Measurements from ENCODE around the gene LSM14A. TPM values are rescaled to one million over a fixed set of nuclear protein-coding genes. Genes with fewer than 3 reads are reported as not detected.

Gene LSM14A
- total RNA-seq, 4 donors from 2014 or later: 94.4 to 172 (median 130) TPM

DNA sequence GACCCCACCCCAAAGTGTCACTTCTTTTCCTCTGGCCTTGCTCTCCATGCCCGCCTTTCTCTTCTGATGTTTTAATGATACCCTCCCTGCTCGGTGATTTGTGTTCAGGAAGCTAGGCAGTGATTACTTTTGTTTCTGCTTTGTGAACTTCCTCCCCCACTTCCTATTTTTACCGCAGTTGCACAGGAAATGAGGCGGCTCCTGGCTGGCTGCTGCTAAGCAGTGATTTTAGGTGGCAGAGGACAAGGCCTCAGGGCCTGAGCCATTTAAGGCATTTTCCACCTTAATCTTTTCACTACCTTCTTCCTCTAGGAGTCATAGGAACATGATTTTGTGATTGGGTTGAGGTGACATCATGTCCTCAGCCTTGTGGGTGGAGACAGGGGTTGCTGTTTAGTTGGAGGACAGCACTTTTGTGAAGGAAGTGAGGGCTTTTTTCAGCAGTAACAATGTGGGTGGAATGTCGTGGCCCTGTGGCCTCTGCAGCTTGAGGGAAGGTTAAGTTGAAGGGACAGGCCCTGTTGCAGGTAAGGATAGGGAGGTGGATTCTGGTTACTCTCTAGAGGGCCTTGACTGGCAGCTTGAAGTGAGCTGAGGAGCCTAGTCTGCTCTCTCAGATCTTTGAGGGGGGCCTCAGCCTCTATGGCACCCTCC is 97.8 kb downstream of the LSM14A start:
- Histone ChIP-seq H3K4me1 (peaks cover 34 to 65% (median 45%) of the 10 kb centered on the region in 4 donors), H3K36me3 (peaks cover 0 to 4% (median 0%) of the 10 kb centered on the region in 4 donors), H3K4me3 (peak overlapping the region in 1 of 4 donors; percentile 21), H3K27me3 (no peaks in the 10 kb centered on the region), H3K9me3 (no peaks in the 10 kb centered on the region), H3K27ac (replicated peaks in 1 of 4) (peak overlapping the region; percentile 54 to 75 (median 63))
- 50% methylated on average over 5 of the region's 5 CpGs for WGBS
- no peak for DNase-seq (ENCODE audit: extremely low spot score)
- TF ChIP-seq EP300 (IDR thresholded peaks at IDR 0.05) (no peak), POLR2AphosphoS5 (IDR thresholded peaks at IDR 0.05) (peak; percentile 79 to 82), POLR2A (IDR thresholded peaks at IDR 0.05; ENCODE audit: low read depth) (no peak)
- TF ChIP-seq, protein P1, sequence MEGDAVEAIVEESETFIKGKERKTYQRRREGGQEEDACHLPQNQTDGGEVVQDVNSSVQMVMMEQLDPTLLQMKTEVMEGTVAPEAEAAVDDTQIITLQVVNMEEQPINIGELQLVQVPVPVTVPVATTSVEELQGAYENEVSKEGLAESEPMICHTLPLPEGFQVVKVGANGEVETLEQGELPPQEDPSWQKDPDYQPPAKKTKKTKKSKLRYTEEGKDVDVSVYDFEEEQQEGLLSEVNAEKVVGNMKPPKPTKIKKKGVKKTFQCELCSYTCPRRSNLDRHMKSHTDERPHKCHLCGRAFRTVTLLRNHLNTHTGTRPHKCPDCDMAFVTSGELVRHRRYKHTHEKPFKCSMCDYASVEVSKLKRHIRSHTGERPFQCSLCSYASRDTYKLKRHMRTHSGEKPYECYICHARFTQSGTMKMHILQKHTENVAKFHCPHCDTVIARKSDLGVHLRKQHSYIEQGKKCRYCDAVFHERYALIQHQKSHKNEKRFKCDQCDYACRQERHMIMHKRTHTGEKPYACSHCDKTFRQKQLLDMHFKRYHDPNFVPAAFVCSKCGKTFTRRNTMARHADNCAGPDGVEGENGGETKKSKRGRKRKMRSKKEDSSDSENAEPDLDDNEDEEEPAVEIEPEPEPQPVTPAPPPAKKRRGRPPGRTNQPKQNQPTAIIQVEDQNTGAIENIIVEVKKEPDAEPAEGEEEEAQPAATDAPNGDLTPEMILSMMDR (IDR thresholded peaks at IDR 0.05): no peak
- intact Hi-C loops (cut with DNase I): no loop called here

DNA sequence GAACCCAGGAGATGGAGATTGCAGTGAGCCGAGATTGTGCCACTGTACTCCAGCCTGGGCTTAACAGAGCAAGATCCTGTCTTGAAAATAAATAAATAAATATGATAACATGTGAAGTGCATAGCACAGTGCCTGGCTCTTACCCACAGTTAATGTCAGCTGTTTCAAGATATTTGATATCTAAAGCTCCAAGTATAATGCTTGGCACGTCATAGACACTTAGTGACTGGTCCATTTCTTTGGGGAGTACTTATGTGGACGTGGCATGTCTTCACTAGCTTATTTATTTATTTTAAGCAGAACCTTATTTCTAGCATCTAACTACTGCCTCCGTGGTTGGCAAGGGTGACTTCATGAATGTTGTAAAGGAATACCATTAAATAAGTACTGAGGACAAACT is 100.8 kb downstream of the LSM14A start:
- Histone ChIP-seq H3K4me1 (peaks cover 35 to 69% (median 55%) of the 10 kb centered on the region in 4 donors), H3K36me3 (peaks cover 0 to 4% (median 0%) of the 10 kb centered on the region in 4 donors), H3K27me3 (no peaks in the 10 kb centered on the region), H3K9me3 (no peaks in the 10 kb centered on the region), H3K4me3 (no peak overlapping the region), H3K27ac (replicated peaks in 1 of 4) (peak overlapping the region in 1 of 4 donors; percentile 14)
- WGBS: 93% methylated on average over 4 of the region's 4 CpGs
- no peak for TF ChIP-seq POLR2A (IDR thresholded peaks at IDR 0.05; ENCODE audit: low read depth)
- no peak for TF ChIP-seq POLR2AphosphoS5 (IDR thresholded peaks at IDR 0.05)
- TF ChIP-seq, protein P1 (IDR thresholded peaks at IDR 0.05): no peak
- TF ChIP-seq EP300 (IDR thresholded peaks at IDR 0.05): no peak
- no peak for DNase-seq (ENCODE audit: extremely low spot score)
- intact Hi-C loops (cut with DNase I): no loop called here

DNA sequence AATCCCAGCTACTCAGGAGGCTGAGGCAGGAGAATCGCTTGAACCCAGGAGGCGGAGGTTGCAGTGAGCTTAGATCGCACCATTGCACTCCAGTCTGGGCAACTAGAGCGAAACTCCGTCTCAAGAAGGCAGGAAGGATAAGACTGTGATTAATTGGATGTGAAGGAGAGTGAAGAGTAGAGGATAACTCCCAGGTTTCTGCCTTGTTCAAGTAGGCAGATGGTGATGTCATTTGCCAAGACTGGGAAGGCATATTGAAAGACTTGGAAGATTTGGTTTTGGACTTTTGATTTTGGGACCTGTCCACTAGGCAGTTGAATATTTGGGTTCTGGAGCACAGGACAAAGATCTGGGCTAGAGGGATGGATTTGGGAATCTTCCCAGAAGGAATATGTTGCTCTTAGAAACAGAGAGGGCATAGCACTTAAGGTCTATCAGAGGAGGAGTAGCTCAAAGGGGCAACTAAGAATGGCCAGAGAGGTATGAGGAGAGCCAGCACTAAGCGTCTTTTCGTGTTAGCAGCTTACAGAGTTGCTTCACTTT is 102.1 kb downstream of the LSM14A start:
- peaks cover 31 to 61% (median 50%) of the 10 kb centered on the region in 4 donors for H3K4me1 ChIP-seq
- WGBS: 79% methylated on average over 7 of the region's 7 CpGs
- H3K36me3 ChIP-seq: peaks cover 0 to 11% (median 2%) of the 10 kb centered on the region in 4 donors
- TF ChIP-seq POLR2A (IDR thresholded peaks at IDR 0.05; ENCODE audit: low read depth) (no peak), EP300 (IDR thresholded peaks at IDR 0.05) (no peak), POLR2AphosphoS5 (IDR thresholded peaks at IDR 0.05) (no peak)
- TF ChIP-seq, protein P1 (IDR thresholded peaks at IDR 0.05): no peak
- DNase-seq (ENCODE audit: extremely low spot score): no peak
- H3K27ac ChIP-seq (replicated peaks in 1 of 4): peak overlapping the region in 3 of 4 donors; percentile 11 to 43 (median 20)
- H3K4me3 ChIP-seq: no peak overlapping the region
- no peaks in the 10 kb centered on the region for H3K9me3 ChIP-seq
- intact Hi-C loops (cut with DNase I): no loop called here
- H3K27me3 ChIP-seq: no peaks in the 10 kb centered on the region

DNA sequence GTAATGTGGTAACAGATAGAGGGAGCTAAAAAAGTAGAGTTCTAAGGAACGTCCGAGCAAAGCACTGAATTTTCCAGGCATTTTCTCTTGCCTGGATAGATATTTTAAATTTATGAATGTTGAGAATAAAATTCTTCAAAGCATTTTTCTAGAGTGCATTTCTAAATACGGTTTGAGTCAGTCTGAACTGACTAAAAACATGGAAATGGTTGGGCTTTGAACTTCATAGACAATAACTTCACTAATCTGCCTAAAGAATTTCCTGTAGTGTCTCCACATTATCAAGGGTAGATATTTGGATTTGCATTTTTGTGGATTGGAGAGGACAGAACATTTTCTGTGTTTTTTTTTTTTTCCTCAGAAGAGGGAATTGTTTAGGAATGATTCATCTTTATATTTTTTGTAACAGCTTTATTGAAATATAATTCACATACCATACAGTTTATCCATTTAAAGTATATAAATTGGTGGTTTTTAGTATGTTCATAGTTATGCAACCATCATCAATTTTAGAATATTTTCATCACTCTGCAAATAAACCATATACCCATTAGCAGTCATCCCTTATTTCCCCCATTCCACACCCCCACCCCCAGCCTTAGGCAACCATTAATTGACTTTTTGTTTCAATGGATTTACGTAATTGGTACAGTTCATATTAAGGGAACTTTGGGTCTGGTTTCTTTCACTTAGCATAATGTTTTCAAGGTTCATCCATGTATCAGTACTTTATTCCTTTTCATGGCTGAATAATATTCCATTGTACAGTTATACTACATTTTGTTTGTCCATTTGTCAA is 102.7 kb downstream of the LSM14A start:
- Histone ChIP-seq H3K4me3 (no peak overlapping the region), H3K9me3 (no peaks in the 10 kb centered on the region), H3K27ac (replicated peaks in 1 of 4) (peak overlapping the region in 2 of 4 donors; percentile 11 to 43), H3K36me3 (peaks cover 0 to 12% (median 2%) of the 10 kb centered on the region in 4 donors), H3K4me1 (peaks cover 24 to 54% (median 45%) of the 10 kb centered on the region in 4 donors), H3K27me3 (no peaks in the 10 kb centered on the region)
- no peak for DNase-seq (ENCODE audit: extremely low spot score)
- intact Hi-C loops (cut with DNase I): no loop called here
- TF ChIP-seq EP300 (IDR thresholded peaks at IDR 0.05): no peak
- no peak for TF ChIP-seq POLR2A (IDR thresholded peaks at IDR 0.05; ENCODE audit: low read depth)
- TF ChIP-seq POLR2AphosphoS5 (IDR thresholded peaks at IDR 0.05): no peak
- TF ChIP-seq, protein P1 (IDR thresholded peaks at IDR 0.05): no peak
- WGBS: 43% methylated on average over 4 of the region's 4 CpGs
